NCI-H1048 (cell line): ENCODE data around the gene CIITA.

Experiments used
- DNase-seq: peaks from one replicate; lab custom pipeline; 2025; lab: John Stamatoyannopoulos, UW

The CIITA gene

DNA sequence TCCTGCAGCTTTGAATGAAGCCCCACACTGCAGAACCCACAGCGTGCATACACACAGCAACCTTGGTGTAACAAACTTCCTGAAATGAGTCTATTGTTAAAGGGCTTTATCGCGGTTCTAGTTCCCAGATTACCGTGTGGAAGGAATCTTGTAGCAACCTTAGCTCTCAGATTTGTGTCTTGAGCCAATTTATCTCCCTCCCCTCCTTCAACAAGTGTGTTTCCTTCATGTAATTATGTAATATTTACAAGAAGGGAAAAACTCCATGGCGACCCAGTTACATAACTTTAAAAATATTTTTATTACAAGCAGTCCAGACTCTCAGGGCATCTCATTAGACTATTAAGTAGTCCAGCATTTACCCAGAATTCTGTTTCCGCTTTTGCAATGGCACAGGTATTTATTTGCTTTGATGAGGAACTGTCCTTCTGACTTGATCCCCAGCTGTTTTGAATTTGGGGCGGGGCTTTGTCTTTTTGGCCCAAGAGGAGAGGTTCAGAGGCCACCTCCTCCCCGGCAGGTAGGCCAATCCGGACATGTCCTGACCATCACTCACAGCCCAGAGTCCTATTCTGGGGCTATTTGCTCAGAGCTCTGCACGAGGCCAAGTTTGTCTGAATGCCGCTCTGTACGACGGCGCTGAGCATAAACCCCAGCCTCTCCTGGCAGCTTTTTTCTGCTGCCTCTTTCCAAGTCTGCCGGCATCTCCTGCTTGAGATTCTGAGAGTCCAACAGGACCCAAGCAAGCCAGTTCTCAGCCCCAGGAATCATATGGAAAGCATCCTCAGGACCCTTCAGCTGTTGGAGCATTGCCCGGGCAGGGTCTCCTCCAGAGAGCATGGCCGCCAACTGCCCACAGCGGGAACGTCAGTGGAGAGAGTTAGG is 103.0 kb downstream of the CIITA start:
- no peak for DNase-seq

DNA sequence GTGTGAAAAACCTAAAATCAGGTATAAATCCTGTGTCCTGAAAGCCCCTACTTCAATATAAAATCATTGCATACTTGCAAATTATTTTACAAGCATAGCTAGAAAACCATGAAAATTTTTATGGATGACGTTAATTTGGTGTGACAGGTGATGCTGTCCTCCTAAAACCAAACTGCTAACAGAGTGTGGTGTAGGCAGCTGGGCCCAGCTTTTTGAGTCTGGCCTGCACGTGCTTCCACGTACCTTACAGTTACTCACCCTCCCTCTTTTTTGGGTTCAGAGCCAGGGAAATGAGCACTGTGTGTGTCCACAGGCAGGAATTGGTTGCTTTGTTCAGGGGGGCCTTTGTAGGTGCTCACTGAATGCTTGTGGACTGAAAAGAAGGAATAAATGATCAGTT is 103.8 kb downstream of the CIITA start:
- DNase-seq, result no peak

DNA sequence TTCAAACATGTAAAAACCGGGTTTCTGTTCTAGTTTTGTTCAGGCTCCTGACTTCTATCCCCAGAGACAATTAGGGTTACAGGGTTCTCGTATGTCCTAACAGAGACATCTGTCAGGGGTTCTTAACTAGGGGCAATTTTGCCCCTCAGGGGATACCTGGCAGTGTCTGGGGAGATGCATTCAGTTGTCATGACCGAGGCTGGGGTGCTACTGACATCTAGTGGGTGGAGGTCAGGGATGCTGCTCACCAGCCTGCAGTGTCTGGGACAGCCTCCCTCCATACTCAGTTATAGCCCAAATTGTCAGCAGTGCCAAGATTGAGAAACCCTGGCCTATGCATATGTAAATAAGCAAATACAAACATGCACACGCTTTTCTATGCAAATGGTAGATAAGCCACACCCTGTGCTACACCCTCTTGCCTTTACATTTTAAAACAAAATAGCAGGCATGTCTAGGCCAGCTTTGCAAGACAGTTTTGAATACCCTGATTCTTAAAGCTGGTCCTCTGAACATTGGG is 104.8 kb downstream of the CIITA start:
- peak; percentile 22 for DNase-seq

DNA sequence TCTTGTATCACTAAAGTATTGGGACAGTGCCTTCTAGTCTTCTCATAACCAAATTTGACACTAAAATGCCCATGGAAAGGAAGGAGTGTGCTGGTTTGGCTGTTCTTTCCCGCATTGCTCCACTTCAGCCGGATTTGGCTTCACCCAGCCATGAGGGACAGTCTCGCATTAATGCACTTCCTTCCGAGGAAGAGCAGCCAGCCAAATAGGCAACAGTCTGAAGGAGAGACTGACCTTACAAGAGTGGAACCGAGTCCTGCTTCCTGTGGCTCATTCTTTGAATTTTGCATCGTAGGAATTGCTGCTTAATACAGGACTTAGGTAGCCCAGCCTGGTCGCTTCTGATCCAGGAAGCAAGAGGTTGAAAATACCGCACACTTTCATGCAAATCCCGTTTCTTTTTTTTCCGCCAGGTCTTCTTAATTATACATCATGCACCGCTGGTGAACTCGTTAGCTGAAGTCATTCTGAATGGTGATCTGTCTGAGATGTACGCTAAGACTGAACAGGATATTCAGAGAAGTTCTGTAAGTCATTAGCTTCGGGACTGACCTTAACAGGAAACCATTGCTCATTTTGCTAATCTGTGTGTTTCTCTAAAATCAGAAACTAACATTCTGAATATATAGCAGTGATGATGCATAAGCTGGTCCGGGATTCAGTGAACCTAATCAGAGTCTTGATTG is 105.6 kb downstream of the CIITA start:
- DNase-seq, result no peak

DNA sequence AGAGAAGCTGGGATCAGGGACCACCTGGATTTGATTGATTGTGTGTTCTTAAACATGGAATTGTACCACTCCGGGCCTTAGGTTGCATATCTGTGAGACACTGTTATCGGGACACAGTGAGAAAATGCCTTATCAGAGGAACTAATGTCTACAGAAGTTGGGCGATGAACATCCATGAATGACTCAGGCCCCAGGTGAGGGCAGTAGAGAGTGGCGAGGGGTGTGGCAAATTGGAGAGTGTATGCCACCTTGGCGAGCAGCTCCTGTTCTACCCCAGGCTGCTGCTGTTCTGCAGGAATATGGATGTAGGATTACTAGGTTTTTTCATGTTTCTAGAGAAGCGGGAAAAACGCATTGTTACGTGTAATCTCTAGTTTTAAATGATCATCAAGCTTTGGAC is 106.2 kb downstream of the CIITA start:
- no peak for DNase-seq

DNA sequence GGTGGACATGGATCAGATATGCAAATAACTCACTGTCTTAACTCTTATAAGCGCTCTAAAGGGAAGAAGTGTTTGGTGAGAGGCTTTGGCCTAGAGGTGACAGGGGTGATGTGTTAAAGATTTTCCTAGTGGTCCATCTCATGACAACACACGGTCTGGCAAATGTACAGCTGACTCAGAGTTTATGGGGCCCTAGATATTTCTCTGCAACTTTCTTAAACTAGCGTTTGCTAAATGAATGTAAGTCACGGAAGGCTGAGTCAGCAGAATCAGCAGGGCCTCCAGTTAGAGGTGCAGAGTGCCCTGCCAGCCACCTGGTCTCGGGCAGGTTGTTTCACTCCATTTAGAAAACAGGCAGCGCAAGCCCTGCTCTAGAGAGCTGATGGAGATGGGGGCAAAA is 107.5 kb downstream of the CIITA start:
- DNase-seq, result no peak
